Activated naive CD4-positive, alpha-beta T cell treated with anti-CD3 and anti-CD28 coated beads for 36 hours (primary cell): Measurements from ENCODE around the gene STXBP3. TPM values are rescaled to one million over a fixed set of nuclear protein-coding genes. Genes with fewer than 3 reads are reported as not detected.
A peak's percentile ranks its signal among the peaks of the same experiment; 100 is the strongest.

Source experiments
- CTCF ChIA-PET: fragments of 350-600 bp; sonication (Branson Sonifier 250); formaldehyde crosslinking; loops from one replicate; lab custom pipeline; 2021; ENCODE audit warnings: antibody characterized with exemption; lab: Charles Lee
- DNase-seq: peaks from one replicate; pipeline ENCODE4 v3.0.0-alpha.2; 2020
- H3K27ac Mint-ChIP-seq: one replicate; pipeline ENCODE4 v1.8.0; 2021; ENCODE audit warnings: mild to moderate bottlenecking, mixed read lengths
- H3K27me3 Mint-ChIP-seq: one replicate; pipeline ENCODE4 v1.8.0; 2021; ENCODE audit warnings: low read depth, mixed read lengths
- H3K36me3 Mint-ChIP-seq: one replicate; pipeline ENCODE4 v1.8.0; 2021; ENCODE audit warnings: low read depth, mixed read lengths
- H3K4me1 Mint-ChIP-seq: one replicate; pipeline ENCODE4 v1.8.0; 2021; ENCODE audit warnings: low read depth, mixed read lengths
- H3K4me3 Mint-ChIP-seq: one replicate; pipeline ENCODE4 v1.8.0; 2021; ENCODE audit warnings: mild to moderate bottlenecking, moderate library complexity, mixed read lengths
- H3K9me3 Mint-ChIP-seq: one replicate; pipeline ENCODE4 v1.8.0; 2021; ENCODE audit warnings: mixed read lengths
- intact Hi-C: fragments of 100-400 bp; cut with micrococcal nuclease; formaldehyde crosslinking; loops from one replicate; pipeline ENCODE4 v1.15.1; 2023
- total RNA-seq, 2 experiments: library from RNA; stranded (reverse); gene quantifications; one replicate each; pipeline ENCODE4 v1.2.3, GENCODE V29; 2021

Gene STXBP3
- total RNA-seq, 2 experiments from 2014 or later: 29.1 to 30.3 TPM

- CTCF ChIA-PET: no interaction called here
- Mint-ChIP-seq H3K4me1 (peaks cover 4% of the 10 kb centered on the region), H3K27me3 (no peaks in the 10 kb centered on the region), H3K27ac (no peak overlapping the region), H3K36me3 (peaks cover 2% of the 10 kb centered on the region), H3K9me3 (no peaks in the 10 kb centered on the region), H3K4me3 (no peak overlapping the region)
- DNase-seq: no peak
- intact Hi-C loops: no loop called here
These were observed 4.2 kb upstream of the STXBP3 start for GRCh38 chr1:108742253-108742652.

- Mint-ChIP-seq H3K9me3 (no peaks in the 10 kb centered on the region), H3K4me3 (peak overlapping the region; percentile 94), H3K27ac (peak overlapping the region; percentile 92), H3K27me3 (no peaks in the 10 kb centered on the region), H3K36me3 (peaks cover 2% of the 10 kb centered on the region), H3K4me1 (peaks cover 27% of the 10 kb centered on the region)
- CTCF ChIA-PET: no interaction called here
- DNase-seq: no peak
- intact Hi-C loops: loop anchor here (1.0 to 5.0 kb wide), 13 partner anchors 19 to 1286 kb away; partner anchors contain the start of genes CLCC1, GPSM2, HENMT1 and PRPF38B
These were observed 493 bp upstream of the STXBP3 start for GRCh38 chr1:108745980-108746381.

GRCh38 chr1:108747171-108747850 is 837 bp downstream of the STXBP3 start:
- intact Hi-C loops: loop anchor here (1.0 to 5.0 kb wide), 4 partner anchors 21 to 1285 kb away; partner anchors contain the start of genes STRIP1 and TMEM167B
- Mint-ChIP-seq H3K4me3 (peak overlapping the region; percentile 94), H3K27me3 (no peaks in the 10 kb centered on the region), H3K9me3 (no peaks in the 10 kb centered on the region), H3K36me3 (peaks cover 2% of the 10 kb centered on the region), H3K4me1 (peaks cover 28% of the 10 kb centered on the region), H3K27ac (peak overlapping the region; percentile 87)
- peak; percentile 48 for DNase-seq
- CTCF ChIA-PET: interaction anchor here (0.9 kb wide), 1 partner anchor 15 kb away, joined by 4 read pairs; no protein-coding TSS in a partner anchor

GRCh38 chr1:108747898-108748297 is 1.4 kb downstream of the STXBP3 start:
- Mint-ChIP-seq H3K27ac (no peak overlapping the region), H3K4me1 (peaks cover 31% of the 10 kb centered on the region), H3K27me3 (no peaks in the 10 kb centered on the region), H3K36me3 (peaks cover 2% of the 10 kb centered on the region), H3K9me3 (no peaks in the 10 kb centered on the region), H3K4me3 (peak overlapping the region; percentile 8)
- intact Hi-C loops: loop anchor here (1.0 to 5.0 kb wide), 4 partner anchors 21 to 1284 kb away; partner anchors contain the start of genes STRIP1 and TMEM167B
- no peak for DNase-seq
- CTCF ChIA-PET: interaction anchor here (0.9 kb wide), 1 partner anchor 15 kb away, joined by 4 read pairs; no protein-coding TSS in a partner anchor

- DNase-seq: no peak
- H3K36me3 Mint-ChIP-seq: peaks cover 2% of the 10 kb centered on the region
- H3K27ac Mint-ChIP-seq: no peak overlapping the region
- H3K4me1 Mint-ChIP-seq: peaks cover 31% of the 10 kb centered on the region
- intact Hi-C loops: loop anchor here (5.0 kb wide), 2 partner anchors 343 to 1283 kb away; partner anchors contain the start of genes STRIP1 and TMEM167B
- CTCF ChIA-PET: interaction anchor here (0.7 kb wide), 1 partner anchor 9 kb away, joined by 4 read pairs; no protein-coding TSS in a partner anchor
- H3K4me3 Mint-ChIP-seq: no peak overlapping the region
- no peaks in the 10 kb centered on the region for H3K27me3 Mint-ChIP-seq
- H3K9me3 Mint-ChIP-seq: no peaks in the 10 kb centered on the region
These were observed 2.6 kb downstream of the STXBP3 start for GRCh38 chr1:108749081-108749480.

GRCh38 chr1:108750476-108751181 is 4.2 kb downstream of the STXBP3 start:
- no peak for DNase-seq
- CTCF ChIA-PET: no interaction called here
- Mint-ChIP-seq H3K4me3 (no peak overlapping the region), H3K9me3 (no peaks in the 10 kb centered on the region), H3K27ac (no peak overlapping the region), H3K4me1 (peaks cover 33% of the 10 kb centered on the region), H3K36me3 (peaks cover 7% of the 10 kb centered on the region), H3K27me3 (no peaks in the 10 kb centered on the region)
- intact Hi-C loops: no loop called here

GRCh38 chr1:108753363-108753762 is 6.9 kb downstream of the STXBP3 start:
- Mint-ChIP-seq H3K4me1 (peaks cover 26% of the 10 kb centered on the region), H3K36me3 (peaks cover 8% of the 10 kb centered on the region), H3K4me3 (no peak overlapping the region), H3K27ac (no peak overlapping the region), H3K9me3 (no peaks in the 10 kb centered on the region), H3K27me3 (no peaks in the 10 kb centered on the region)
- intact Hi-C loops: no loop called here
- CTCF ChIA-PET: interaction anchor here (0.5 to 0.9 kb wide), 2 partner anchors 162 to 192 kb away, joined by 3 read pairs; no protein-coding TSS in a partner anchor
- no peak for DNase-seq

GRCh38 chr1:108758796-108759195 is 12.3 kb downstream of the STXBP3 start:
- Mint-ChIP-seq H3K27me3 (no peaks in the 10 kb centered on the region), H3K4me3 (no peak overlapping the region), H3K9me3 (no peaks in the 10 kb centered on the region), H3K4me1 (peaks cover 5% of the 10 kb centered on the region), H3K27ac (no peak overlapping the region), H3K36me3 (peaks cover 20% of the 10 kb centered on the region)
- CTCF ChIA-PET: interaction anchor here (0.7 kb wide), 1 partner anchor 248 kb away, joined by 3 read pairs; no protein-coding TSS in a partner anchor
- DNase-seq: no peak
- intact Hi-C loops: no loop called here

- Mint-ChIP-seq H3K9me3 (no peaks in the 10 kb centered on the region), H3K36me3 (peaks cover 7% of the 10 kb centered on the region), H3K4me3 (no peak overlapping the region), H3K4me1 (no peaks in the 10 kb centered on the region), H3K27ac (no peak overlapping the region), H3K27me3 (no peaks in the 10 kb centered on the region)
- intact Hi-C loops: no loop called here
- CTCF ChIA-PET: interaction anchor here (0.5 kb wide), 1 partner anchor 54 kb away, joined by 4 read pairs; the partner anchor contains the start of gene FNDC7
- DNase-seq: no peak
These were observed 20.6 kb downstream of the STXBP3 start for GRCh38 chr1:108767115-108767514.

GRCh38 chr1:108767708-108768107 is 21.2 kb downstream of the STXBP3 start:
- CTCF ChIA-PET: interaction anchor here (0.5 kb wide), 1 partner anchor 55 kb away, joined by 4 read pairs; the partner anchor contains the start of gene FNDC7
- Mint-ChIP-seq H3K27ac (no peak overlapping the region), H3K9me3 (no peaks in the 10 kb centered on the region), H3K4me3 (no peak overlapping the region), H3K4me1 (no peaks in the 10 kb centered on the region), H3K27me3 (no peaks in the 10 kb centered on the region), H3K36me3 (peaks cover 5% of the 10 kb centered on the region)
- intact Hi-C loops: no loop called here
- DNase-seq: no peak

GRCh38 chr1:108777839-108778238 is 31.4 kb downstream of the STXBP3 start:
- intact Hi-C loops: no loop called here
- Mint-ChIP-seq H3K36me3 (peaks cover 44% of the 10 kb centered on the region), H3K27ac (no peak overlapping the region), H3K27me3 (no peaks in the 10 kb centered on the region), H3K4me1 (no peaks in the 10 kb centered on the region), H3K4me3 (no peak overlapping the region), H3K9me3 (no peaks in the 10 kb centered on the region)
- CTCF ChIA-PET: no interaction called here
- DNase-seq: no peak

GRCh38 chr1:108779455-108779854 is 33.0 kb downstream of the STXBP3 start:
- H3K36me3 Mint-ChIP-seq: peaks cover 52% of the 10 kb centered on the region
- no peak overlapping the region for H3K4me3 Mint-ChIP-seq
- H3K27ac Mint-ChIP-seq: no peak overlapping the region
- H3K9me3 Mint-ChIP-seq: peaks cover 11% of the 10 kb centered on the region
- CTCF ChIA-PET: no interaction called here
- no peak for DNase-seq
- no peaks in the 10 kb centered on the region for H3K27me3 Mint-ChIP-seq
- intact Hi-C loops: no loop called here
- no peaks in the 10 kb centered on the region for H3K4me1 Mint-ChIP-seq
